Measurements from ENCODE around the gene SCLY. TPM values are rescaled to one million over a fixed set of nuclear protein-coding genes. Genes with fewer than 3 reads are reported as not detected.

The SCLY gene
- polyA plus RNA-seq, 1 of the 3 experiments (the other 2 are of a cell fraction), result 20.9 TPM

DNA sequence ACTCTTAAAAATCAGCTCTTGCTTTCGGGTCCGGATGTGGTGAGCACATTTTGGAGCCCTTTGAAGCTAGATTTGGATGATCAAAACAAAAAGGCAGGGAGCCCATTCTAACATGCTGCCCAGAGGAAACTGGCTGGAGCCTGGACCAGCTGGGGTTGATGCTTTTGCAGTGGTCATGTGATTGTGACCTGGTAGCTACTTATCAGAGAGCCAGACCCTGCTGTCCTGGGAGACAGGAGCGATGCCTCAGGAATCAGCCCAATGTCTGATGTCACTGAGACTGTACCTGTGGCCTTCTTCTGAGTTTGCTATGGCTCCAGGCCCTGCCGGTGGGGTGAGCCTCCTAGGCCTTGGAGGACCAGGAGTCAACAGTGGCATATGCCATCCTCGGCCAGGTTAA is 18.7 kb upstream of the SCLY start:
- no peaks in the 10 kb centered on the region for H4K20me1 ChIP-seq (ENCODE audit: insufficient read depth)
- 99% methylated on average over 3 of the region's 5 CpGs for WGBS (ENCODE audit: low lambda C conversion rate)
- peaks cover 18 to 66% of the 10 kb centered on the region in 2 experiments for H3K36me3 ChIP-seq (replicated peaks in 1 of 2; ENCODE audit: control insufficient read depth in 1 of 2, insufficient read depth in 2 of 2, low read length in 1 of 2)
- no peak overlapping the region for H3K9ac ChIP-seq
- no peak overlapping the region for H2AFZ ChIP-seq (ENCODE audit: low read depth)
- H3K4me1 ChIP-seq (ENCODE audit: control insufficient read depth in 1 of 2, insufficient read depth in 2 of 2, low read depth in 1 of 2, low read length in 1 of 2), result no peaks in the 10 kb centered on the region; a peak in 2 of 4 replicates
- H3K27me3 ChIP-seq (ENCODE audit: insufficient read depth), result no peaks in the 10 kb centered on the region
- H3K79me2 ChIP-seq (ENCODE audit: insufficient read depth), result no peaks in the 10 kb centered on the region
- H3K9me3 ChIP-seq, result no peaks in the 10 kb centered on the region
- CTCF ChIA-PET, result no interaction called here
- H3K4me3 ChIP-seq (ENCODE audit: low read depth in 2 of 2, low read length in 1 of 2), result no peak overlapping the region
- POLR2A ChIA-PET, result interaction anchor here (1.4 kb wide), 1 partner anchor 18 kb away, joined by 3 read pairs; no protein-coding TSS in a partner anchor
- H3K9me2 ChIP-seq, result no peaks in the 10 kb centered on the region
- TF ChIP-seq, protein P1, sequence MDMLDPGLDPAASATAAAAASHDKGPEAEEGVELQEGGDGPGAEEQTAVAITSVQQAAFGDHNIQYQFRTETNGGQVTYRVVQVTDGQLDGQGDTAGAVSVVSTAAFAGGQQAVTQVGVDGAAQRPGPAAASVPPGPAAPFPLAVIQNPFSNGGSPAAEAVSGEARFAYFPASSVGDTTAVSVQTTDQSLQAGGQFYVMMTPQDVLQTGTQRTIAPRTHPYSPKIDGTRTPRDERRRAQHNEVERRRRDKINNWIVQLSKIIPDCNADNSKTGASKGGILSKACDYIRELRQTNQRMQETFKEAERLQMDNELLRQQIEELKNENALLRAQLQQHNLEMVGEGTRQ (IDR thresholded peaks at IDR 0.05; ENCODE audit: borderline replicate concordance, low read depth, low read length), result no peak
- H3K27ac ChIP-seq (ENCODE audit: low read depth in 2 of 2, low read length in 1 of 2), result no peak overlapping the region; a peak in 1 of 4 replicates
- no peak overlapping the region for H3K4me2 ChIP-seq
- DNase-seq, result no peak
- H3F3A ChIP-seq (replicated peaks; ENCODE audit: insufficient read depth), result no peaks in the 10 kb centered on the region

DNA sequence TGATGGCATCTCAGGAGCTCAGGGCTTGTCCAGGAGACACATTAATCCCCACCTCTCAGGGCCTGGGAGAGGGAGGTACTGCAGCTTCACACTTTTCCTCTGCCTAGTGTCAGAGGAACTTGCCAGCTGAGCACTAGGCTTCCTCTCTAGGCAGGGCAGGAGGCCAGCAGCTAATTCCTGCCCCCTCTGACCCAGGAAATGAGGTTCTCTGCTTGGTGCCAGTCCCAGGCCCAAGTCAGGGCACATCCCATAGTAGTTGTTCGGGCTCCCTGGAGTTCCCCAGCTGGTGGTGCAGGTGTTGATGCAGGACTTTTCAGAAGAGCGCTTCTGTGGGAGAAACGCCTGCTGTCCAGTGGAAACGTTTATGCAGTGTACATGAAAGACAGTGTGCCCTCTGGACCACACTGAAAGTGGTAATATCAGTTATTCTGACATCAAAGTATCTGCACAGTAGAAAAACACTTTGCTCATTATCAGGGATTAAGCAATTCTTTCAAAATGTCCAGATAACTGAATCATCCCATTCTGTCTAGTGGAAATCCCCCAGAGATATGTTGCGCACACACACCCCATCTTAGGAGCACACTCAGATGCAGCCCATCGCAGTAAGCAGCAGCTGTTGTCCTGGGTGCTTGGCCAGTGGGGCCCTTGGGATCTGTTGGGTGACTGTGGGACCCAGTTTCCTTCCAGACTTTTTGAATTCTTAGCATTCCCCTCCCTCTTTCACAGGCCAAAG is 17.8 kb upstream of the SCLY start:
- H3K9me2 ChIP-seq, result no peaks in the 10 kb centered on the region
- H3K4me1 ChIP-seq (ENCODE audit: control insufficient read depth in 1 of 2, insufficient read depth in 2 of 2, low read depth in 1 of 2, low read length in 1 of 2), result no peaks in the 10 kb centered on the region; a peak in 2 of 4 replicates
- 97% methylated on average over 6 of the region's 6 CpGs for WGBS (ENCODE audit: low lambda C conversion rate)
- no peak overlapping the region for H3K9ac ChIP-seq
- no peak for TF ChIP-seq GATA2 (CRISPR knock-in tag; IDR thresholded peaks at IDR 0.05)
- TF ChIP-seq, protein P2, sequence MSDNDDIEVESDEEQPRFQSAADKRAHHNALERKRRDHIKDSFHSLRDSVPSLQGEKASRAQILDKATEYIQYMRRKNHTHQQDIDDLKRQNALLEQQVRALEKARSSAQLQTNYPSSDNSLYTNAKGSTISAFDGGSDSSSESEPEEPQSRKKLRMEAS (IDR thresholded peaks at IDR 0.05; ENCODE audit: low read depth), result no peak
- no peak for TF ChIP-seq NRF1 (IDR thresholded peaks at IDR 0.05; ENCODE audit: low read depth, low read length)
- TF ChIP-seq ELF1 (IDR thresholded peaks at IDR 0.05), result no peak
- no peak for TF ChIP-seq RFX5 (IDR thresholded peaks at IDR 0.05; ENCODE audit: low read length)
- H3K79me2 ChIP-seq (ENCODE audit: insufficient read depth), result no peaks in the 10 kb centered on the region
- H2AFZ ChIP-seq (ENCODE audit: low read depth), result no peak overlapping the region
- CTCF ChIA-PET, result interaction anchor here (0.6 kb wide), 1 partner anchor 10 kb away, joined by 3 read pairs; no protein-coding TSS in a partner anchor
- no peaks in the 10 kb centered on the region for H3F3A ChIP-seq (replicated peaks; ENCODE audit: insufficient read depth)
- H4K20me1 ChIP-seq (ENCODE audit: insufficient read depth), result no peaks in the 10 kb centered on the region
- POLR2A ChIA-PET, result interaction anchor here (1.4 kb wide), 1 partner anchor 17 kb away, joined by 3 read pairs; no protein-coding TSS in a partner anchor
- no peaks in the 10 kb centered on the region for H3K9me3 ChIP-seq
- no peak for DNase-seq
- no peak overlapping the region for H3K4me3 ChIP-seq (ENCODE audit: low read depth in 2 of 2, low read length in 1 of 2)
- no peaks in the 10 kb centered on the region for H3K27me3 ChIP-seq (ENCODE audit: insufficient read depth)
- no peak overlapping the region; a peak in 1 of 4 replicates for H3K27ac ChIP-seq (ENCODE audit: low read depth in 2 of 2, low read length in 1 of 2)
- peaks cover 13 to 62% of the 10 kb centered on the region in 2 experiments for H3K36me3 ChIP-seq (replicated peaks in 1 of 2; ENCODE audit: control insufficient read depth in 1 of 2, insufficient read depth in 2 of 2, low read length in 1 of 2)
- no peak overlapping the region for H3K4me2 ChIP-seq

DNA sequence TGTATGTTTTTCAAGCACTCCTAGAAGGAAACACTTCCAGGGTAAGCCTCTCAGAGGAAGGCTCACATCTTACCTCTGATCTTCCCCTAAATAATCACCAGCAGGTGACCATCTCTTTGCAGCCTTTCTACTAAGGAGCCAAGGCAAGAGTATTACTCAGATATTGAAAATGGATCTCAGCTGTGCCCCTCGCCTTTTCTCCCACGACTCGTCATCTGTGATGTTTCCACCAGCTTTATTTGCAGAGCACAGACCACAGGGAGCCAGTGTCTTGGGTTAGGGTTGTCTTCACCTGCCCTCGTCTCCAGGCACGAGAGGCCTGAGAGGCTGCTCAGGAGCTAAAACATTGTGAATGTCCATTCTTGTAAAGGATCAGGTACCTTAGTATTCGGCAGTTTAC is 16.9 kb upstream of the SCLY start:
- Histone ChIP-seq H3K27ac (ENCODE audit: low read depth in 2 of 2, low read length in 1 of 2) (no peak overlapping the region), H3K4me1 (ENCODE audit: control insufficient read depth in 1 of 2, insufficient read depth in 2 of 2, low read depth in 1 of 2, low read length in 1 of 2) (no peaks in the 10 kb centered on the region; a peak in 2 of 4 replicates), H2AFZ (ENCODE audit: low read depth) (no peak overlapping the region), H3K36me3 (replicated peaks in 1 of 2; ENCODE audit: control insufficient read depth in 1 of 2, insufficient read depth in 2 of 2, low read length in 1 of 2) (peaks cover 11 to 55% of the 10 kb centered on the region in 2 experiments), H3K9ac (no peak overlapping the region), H3K4me2 (no peak overlapping the region), H3F3A (replicated peaks; ENCODE audit: insufficient read depth) (no peaks in the 10 kb centered on the region), H3K4me3 (ENCODE audit: low read depth in 2 of 2, low read length in 1 of 2) (no peak overlapping the region), H4K20me1 (ENCODE audit: insufficient read depth) (no peaks in the 10 kb centered on the region), H3K9me3 (no peaks in the 10 kb centered on the region), H3K79me2 (ENCODE audit: insufficient read depth) (no peaks in the 10 kb centered on the region), H3K27me3 (ENCODE audit: insufficient read depth) (no peaks in the 10 kb centered on the region), H3K9me2 (no peaks in the 10 kb centered on the region)
- 90% methylated on average over 6 of the region's 6 CpGs for WGBS (ENCODE audit: low lambda C conversion rate)
- CTCF ChIA-PET, result interaction anchor here (0.7 to 0.9 kb wide), 2 partner anchors 26 to 531 kb away, joined by 3 read pairs; no protein-coding TSS in a partner anchor
- DNase-seq, result no peak
- POLR2A ChIA-PET, result no interaction called here
- TF ChIP-seq CHD2 (IDR thresholded peaks at IDR 0.05; ENCODE audit: low read length, partially characterized antibody) (no peak), NRF1 (IDR thresholded peaks at IDR 0.05; ENCODE audit: low read depth, low read length) (no peak), ELF1 (IDR thresholded peaks at IDR 0.05) (no peak), GABPA (IDR thresholded peaks at IDR 0.05; ENCODE audit: low read depth) (no peak), MEF2A (IDR thresholded peaks at IDR 0.05; ENCODE audit: borderline replicate concordance, low read depth) (no peak), NFIC (IDR thresholded peaks at IDR 0.05; ENCODE audit: borderline replicate concordance) (no peak)
- TF ChIP-seq, protein P3, sequence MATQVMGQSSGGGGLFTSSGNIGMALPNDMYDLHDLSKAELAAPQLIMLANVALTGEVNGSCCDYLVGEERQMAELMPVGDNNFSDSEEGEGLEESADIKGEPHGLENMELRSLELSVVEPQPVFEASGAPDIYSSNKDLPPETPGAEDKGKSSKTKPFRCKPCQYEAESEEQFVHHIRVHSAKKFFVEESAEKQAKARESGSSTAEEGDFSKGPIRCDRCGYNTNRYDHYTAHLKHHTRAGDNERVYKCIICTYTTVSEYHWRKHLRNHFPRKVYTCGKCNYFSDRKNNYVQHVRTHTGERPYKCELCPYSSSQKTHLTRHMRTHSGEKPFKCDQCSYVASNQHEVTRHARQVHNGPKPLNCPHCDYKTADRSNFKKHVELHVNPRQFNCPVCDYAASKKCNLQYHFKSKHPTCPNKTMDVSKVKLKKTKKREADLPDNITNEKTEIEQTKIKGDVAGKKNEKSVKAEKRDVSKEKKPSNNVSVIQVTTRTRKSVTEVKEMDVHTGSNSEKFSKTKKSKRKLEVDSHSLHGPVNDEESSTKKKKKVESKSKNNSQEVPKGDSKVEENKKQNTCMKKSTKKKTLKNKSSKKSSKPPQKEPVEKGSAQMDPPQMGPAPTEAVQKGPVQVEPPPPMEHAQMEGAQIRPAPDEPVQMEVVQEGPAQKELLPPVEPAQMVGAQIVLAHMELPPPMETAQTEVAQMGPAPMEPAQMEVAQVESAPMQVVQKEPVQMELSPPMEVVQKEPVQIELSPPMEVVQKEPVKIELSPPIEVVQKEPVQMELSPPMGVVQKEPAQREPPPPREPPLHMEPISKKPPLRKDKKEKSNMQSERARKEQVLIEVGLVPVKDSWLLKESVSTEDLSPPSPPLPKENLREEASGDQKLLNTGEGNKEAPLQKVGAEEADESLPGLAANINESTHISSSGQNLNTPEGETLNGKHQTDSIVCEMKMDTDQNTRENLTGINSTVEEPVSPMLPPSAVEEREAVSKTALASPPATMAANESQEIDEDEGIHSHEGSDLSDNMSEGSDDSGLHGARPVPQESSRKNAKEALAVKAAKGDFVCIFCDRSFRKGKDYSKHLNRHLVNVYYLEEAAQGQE (IDR thresholded peaks at IDR 0.05; ENCODE audit: low read depth, low read length), result no peak
- TF ChIP-seq, protein P1 (IDR thresholded peaks at IDR 0.05; ENCODE audit: borderline replicate concordance, low read depth, low read length), result no peak
- TF ChIP-seq, protein P2 (IDR thresholded peaks at IDR 0.05; ENCODE audit: low read depth), result no peak

Measured in SK-N-SH (cell line).